Neural cell (in vitro differentiated cells): ENCODE data around the gene ZNF211.

ENCODE experiments used
- EP300 ChIP-seq: fragments of 450-650 bp; conservative IDR thresholded peaks from 2 replicates; pipeline ENCODE4 v1.6.1; 2014; ENCODE audit warnings: antibody characterized with exemption, mild to moderate bottlenecking, moderate library complexity; ENCODE audit not compliant: poor library complexity, severe bottlenecking
- POLR2AphosphoS5 ChIP-seq: IDR thresholded peaks from 2 replicates; pipeline ENCODE4 v1.6.1; 2012
- TAF1 ChIP-seq: IDR thresholded peaks from 2 replicates; pipeline ENCODE4 v1.6.1; 2012; ENCODE audit warnings: low read depth
- TF ChIP-seq, protein P1 (sequence below): IDR thresholded peaks from 2 replicates; pipeline ENCODE4 v1.6.1; 2012; ENCODE audit warnings: borderline replicate concordance
- TF ChIP-seq, protein P2 (sequence below): fragments of 450-650 bp; IDR thresholded peaks from 2 replicates; pipeline ENCODE4 v1.5.1; 2014; ENCODE audit warnings: antibody characterized with exemption, mild to moderate bottlenecking, moderate library complexity; ENCODE audit not compliant: poor library complexity, severe bottlenecking

DNA sequence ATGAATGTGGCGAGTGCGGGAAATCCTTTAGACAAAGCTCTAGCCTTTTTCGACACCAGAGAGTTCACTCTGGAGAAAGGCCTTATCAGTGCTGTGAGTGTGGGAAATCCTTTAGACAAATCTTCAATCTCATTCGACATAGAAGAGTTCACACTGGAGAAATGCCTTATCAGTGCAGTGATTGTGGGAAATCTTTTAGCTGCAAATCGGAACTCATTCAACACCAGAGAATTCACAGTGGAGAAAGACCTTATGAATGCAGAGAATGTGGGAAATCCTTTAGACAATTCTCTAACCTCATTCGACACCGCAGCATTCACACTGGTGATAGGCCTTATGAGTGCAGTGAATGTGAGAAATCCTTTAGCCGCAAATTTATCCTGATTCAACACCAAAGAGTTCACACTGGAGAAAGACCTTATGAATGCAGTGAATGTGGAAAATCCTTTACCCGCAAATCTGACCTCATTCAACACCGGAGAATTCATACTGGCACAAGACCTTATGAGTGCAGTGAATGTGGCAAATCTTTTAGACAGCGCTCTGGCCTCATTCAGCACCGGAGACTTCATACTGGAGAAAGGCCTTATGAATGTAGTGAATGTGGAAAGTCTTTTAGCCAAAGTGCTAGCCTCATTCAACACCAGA, 54.5 kb downstream of the ZNF211 start:
- TF ChIP-seq, protein P1, sequence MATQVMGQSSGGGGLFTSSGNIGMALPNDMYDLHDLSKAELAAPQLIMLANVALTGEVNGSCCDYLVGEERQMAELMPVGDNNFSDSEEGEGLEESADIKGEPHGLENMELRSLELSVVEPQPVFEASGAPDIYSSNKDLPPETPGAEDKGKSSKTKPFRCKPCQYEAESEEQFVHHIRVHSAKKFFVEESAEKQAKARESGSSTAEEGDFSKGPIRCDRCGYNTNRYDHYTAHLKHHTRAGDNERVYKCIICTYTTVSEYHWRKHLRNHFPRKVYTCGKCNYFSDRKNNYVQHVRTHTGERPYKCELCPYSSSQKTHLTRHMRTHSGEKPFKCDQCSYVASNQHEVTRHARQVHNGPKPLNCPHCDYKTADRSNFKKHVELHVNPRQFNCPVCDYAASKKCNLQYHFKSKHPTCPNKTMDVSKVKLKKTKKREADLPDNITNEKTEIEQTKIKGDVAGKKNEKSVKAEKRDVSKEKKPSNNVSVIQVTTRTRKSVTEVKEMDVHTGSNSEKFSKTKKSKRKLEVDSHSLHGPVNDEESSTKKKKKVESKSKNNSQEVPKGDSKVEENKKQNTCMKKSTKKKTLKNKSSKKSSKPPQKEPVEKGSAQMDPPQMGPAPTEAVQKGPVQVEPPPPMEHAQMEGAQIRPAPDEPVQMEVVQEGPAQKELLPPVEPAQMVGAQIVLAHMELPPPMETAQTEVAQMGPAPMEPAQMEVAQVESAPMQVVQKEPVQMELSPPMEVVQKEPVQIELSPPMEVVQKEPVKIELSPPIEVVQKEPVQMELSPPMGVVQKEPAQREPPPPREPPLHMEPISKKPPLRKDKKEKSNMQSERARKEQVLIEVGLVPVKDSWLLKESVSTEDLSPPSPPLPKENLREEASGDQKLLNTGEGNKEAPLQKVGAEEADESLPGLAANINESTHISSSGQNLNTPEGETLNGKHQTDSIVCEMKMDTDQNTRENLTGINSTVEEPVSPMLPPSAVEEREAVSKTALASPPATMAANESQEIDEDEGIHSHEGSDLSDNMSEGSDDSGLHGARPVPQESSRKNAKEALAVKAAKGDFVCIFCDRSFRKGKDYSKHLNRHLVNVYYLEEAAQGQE: no peak
- TF ChIP-seq, protein P2, sequence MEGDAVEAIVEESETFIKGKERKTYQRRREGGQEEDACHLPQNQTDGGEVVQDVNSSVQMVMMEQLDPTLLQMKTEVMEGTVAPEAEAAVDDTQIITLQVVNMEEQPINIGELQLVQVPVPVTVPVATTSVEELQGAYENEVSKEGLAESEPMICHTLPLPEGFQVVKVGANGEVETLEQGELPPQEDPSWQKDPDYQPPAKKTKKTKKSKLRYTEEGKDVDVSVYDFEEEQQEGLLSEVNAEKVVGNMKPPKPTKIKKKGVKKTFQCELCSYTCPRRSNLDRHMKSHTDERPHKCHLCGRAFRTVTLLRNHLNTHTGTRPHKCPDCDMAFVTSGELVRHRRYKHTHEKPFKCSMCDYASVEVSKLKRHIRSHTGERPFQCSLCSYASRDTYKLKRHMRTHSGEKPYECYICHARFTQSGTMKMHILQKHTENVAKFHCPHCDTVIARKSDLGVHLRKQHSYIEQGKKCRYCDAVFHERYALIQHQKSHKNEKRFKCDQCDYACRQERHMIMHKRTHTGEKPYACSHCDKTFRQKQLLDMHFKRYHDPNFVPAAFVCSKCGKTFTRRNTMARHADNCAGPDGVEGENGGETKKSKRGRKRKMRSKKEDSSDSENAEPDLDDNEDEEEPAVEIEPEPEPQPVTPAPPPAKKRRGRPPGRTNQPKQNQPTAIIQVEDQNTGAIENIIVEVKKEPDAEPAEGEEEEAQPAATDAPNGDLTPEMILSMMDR: no peak
- TF ChIP-seq TAF1 (no peak), POLR2AphosphoS5 (no peak), EP300 (no peak)
